ENCODE results near the gene ATP2C2. TPM values are rescaled to one million over a fixed set of nuclear protein-coding genes. Genes with fewer than 3 reads are reported as not detected.

The ATP2C2 gene
- total RNA-seq, 1 experiment from 2014 or later = not detected

- TF ChIP-seq CTCF (IDR thresholded peaks at IDR 0.05; ENCODE audit: unreplicated experiment) = no peak
- Mint-ChIP-seq H3K9me3 (ENCODE audit: unreplicated experiment) (no peaks in the 10 kb centered on the region), H3K27ac (ENCODE audit: low read depth, unreplicated experiment) (no peak overlapping the region), H3K4me3 (ENCODE audit: unreplicated experiment) (no peak overlapping the region), H3K4me1 (ENCODE audit: insufficient read depth, unreplicated experiment) (peaks cover 6% of the 10 kb centered on the region), H3K36me3 (ENCODE audit: insufficient read depth, unreplicated experiment) (peaks cover 32% of the 10 kb centered on the region), H3K27me3 (ENCODE audit: insufficient read depth, unreplicated experiment) (no peaks in the 10 kb centered on the region)
- POLR2A ChIA-PET = interaction anchor here (0.6 kb wide), 2 partner anchors 30 to 116 kb away, joined by 3 read pairs; no protein-coding TSS in a partner anchor
- BruUV-seq (replicated peaks) = no TSS peak
- CTCF ChIA-PET = interaction anchor here (1.3 kb wide), 1 partner anchor 46 kb away, joined by 6 read pairs; no protein-coding TSS in a partner anchor
- intact Hi-C loops (cut with micrococcal nuclease) = no loop called here
- DNase-seq (ENCODE audit: unreplicated experiment) = no peak
These were observed 91.2 kb downstream of the ATP2C2 start for GRCh38 chr16:84459533-84459894.

GRCh38 chr16:84459941-84460405, 91.6 kb downstream of the ATP2C2 start:
- Mint-ChIP-seq H3K9me3 (ENCODE audit: unreplicated experiment) (no peaks in the 10 kb centered on the region), H3K27me3 (ENCODE audit: insufficient read depth, unreplicated experiment) (no peaks in the 10 kb centered on the region), H3K36me3 (ENCODE audit: insufficient read depth, unreplicated experiment) (peaks cover 36% of the 10 kb centered on the region), H3K27ac (ENCODE audit: low read depth, unreplicated experiment) (no peak overlapping the region), H3K4me1 (ENCODE audit: insufficient read depth, unreplicated experiment) (peaks cover 6% of the 10 kb centered on the region), H3K4me3 (ENCODE audit: unreplicated experiment) (no peak overlapping the region)
- no peak for DNase-seq (ENCODE audit: unreplicated experiment)
- CTCF ChIA-PET = interaction anchor here (1.3 kb wide), 1 partner anchor 46 kb away, joined by 6 read pairs; no protein-coding TSS in a partner anchor
- intact Hi-C loops (cut with micrococcal nuclease) = no loop called here
- TF ChIP-seq CTCF (IDR thresholded peaks at IDR 0.05; ENCODE audit: unreplicated experiment) = no peak
- POLR2A ChIA-PET = interaction anchor here (0.6 kb wide), 2 partner anchors 30 to 116 kb away, joined by 3 read pairs; no protein-coding TSS in a partner anchor
- BruUV-seq (replicated peaks) = no TSS peak

DNA sequence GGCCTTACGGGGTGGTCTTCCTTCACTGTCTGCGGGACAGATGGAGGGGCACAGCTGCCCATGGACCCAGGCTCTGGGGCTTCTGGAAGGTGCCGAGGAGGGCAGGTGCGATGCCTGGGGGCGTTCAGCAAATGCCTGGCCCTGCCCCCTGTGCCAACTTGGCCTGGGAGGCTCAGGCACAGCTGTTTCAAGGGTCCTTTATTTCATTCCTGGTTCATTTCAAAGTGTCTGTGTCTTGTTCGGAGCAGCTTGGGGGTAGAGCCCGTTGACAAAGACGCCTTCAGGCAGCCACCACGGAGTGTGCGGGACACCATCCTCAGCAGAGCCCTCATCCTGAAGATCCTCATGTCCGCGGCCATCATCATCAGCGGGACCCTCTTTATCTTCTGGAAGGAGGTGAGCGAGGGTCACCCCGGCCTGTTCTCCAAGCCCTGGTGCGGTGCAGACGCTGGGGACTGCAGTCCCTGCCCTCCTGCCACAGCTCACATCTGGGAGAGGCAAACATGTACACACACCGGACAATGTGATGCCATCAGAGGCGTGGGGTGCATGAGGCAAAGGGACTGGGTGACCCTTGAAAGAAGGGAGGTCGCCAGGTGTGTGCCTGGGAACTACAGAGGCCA, 92.2 kb downstream of the ATP2C2 start:
- H3K27ac Mint-ChIP-seq (ENCODE audit: low read depth, unreplicated experiment) = no peak overlapping the region
- ChIA-PET POLR2A (interaction anchor here (0.6 to 0.7 kb wide), 2 partner anchors 31 to 250 kb away, joined by 3 read pairs; no protein-coding TSS in a partner anchor), CTCF (interaction anchor here (1.3 kb wide), 1 partner anchor 45 kb away, joined by 6 read pairs; no protein-coding TSS in a partner anchor)
- H3K27me3 Mint-ChIP-seq (ENCODE audit: insufficient read depth, unreplicated experiment) = no peaks in the 10 kb centered on the region
- BruUV-seq (replicated peaks) = no TSS peak
- no peak overlapping the region for H3K4me3 Mint-ChIP-seq (ENCODE audit: unreplicated experiment)
- H3K36me3 Mint-ChIP-seq (ENCODE audit: insufficient read depth, unreplicated experiment) = peaks cover 42% of the 10 kb centered on the region
- intact Hi-C loops (cut with micrococcal nuclease) = no loop called here
- no peaks in the 10 kb centered on the region for H3K9me3 Mint-ChIP-seq (ENCODE audit: unreplicated experiment)
- no peak for TF ChIP-seq CTCF (IDR thresholded peaks at IDR 0.05; ENCODE audit: unreplicated experiment)
- H3K4me1 Mint-ChIP-seq (ENCODE audit: insufficient read depth, unreplicated experiment) = peaks cover 6% of the 10 kb centered on the region
- no peak for DNase-seq (ENCODE audit: unreplicated experiment)

- Mint-ChIP-seq H3K27me3 (ENCODE audit: insufficient read depth, unreplicated experiment) (no peaks in the 10 kb centered on the region), H3K27ac (ENCODE audit: low read depth, unreplicated experiment) (no peak overlapping the region), H3K36me3 (ENCODE audit: insufficient read depth, unreplicated experiment) (peaks cover 47% of the 10 kb centered on the region), H3K4me3 (ENCODE audit: unreplicated experiment) (no peak overlapping the region), H3K9me3 (ENCODE audit: unreplicated experiment) (no peaks in the 10 kb centered on the region), H3K4me1 (ENCODE audit: insufficient read depth, unreplicated experiment) (peaks cover 6% of the 10 kb centered on the region)
- ChIA-PET CTCF (interaction anchor here (1.3 kb wide), 1 partner anchor 45 kb away, joined by 6 read pairs; no protein-coding TSS in a partner anchor), POLR2A (interaction anchor here (0.7 kb wide), 1 partner anchor 249 kb away, joined by 3 read pairs; no protein-coding TSS in a partner anchor)
- BruUV-seq (replicated peaks) = no TSS peak
- intact Hi-C loops (cut with micrococcal nuclease) = no loop called here
- no peak for DNase-seq (ENCODE audit: unreplicated experiment)
- no peak for TF ChIP-seq CTCF (IDR thresholded peaks at IDR 0.05; ENCODE audit: unreplicated experiment)
These were observed 92.7 kb downstream of the ATP2C2 start for GRCh38 chr16:84461029-84461412.

All from MCF 10A (cell line).